Esophagus squamous epithelium (tissue), 4 donors: ENCODE results near the gene TMEM267.

Experiments used
- CTCF ChIP-seq, 6 experiments: fragments of 450-650 bp in 4 of 6; fragments of 200-600 bp in 2 of 6; sonication (generic) in 2 of 6; IDR thresholded peaks; one replicate each; pipeline ENCODE4 v1.5.1; 2016 to 2019; ENCODE audit warnings: antibody characterized with exemption in 6 of 6, mild to moderate bottlenecking in 4 of 6, moderate library complexity in 4 of 6
- POLR2A ChIP-seq, 4 donors: fragments of 450-650 bp; IDR thresholded peaks; one replicate each; pipeline ENCODE4 v1.6.1; 2017; ENCODE audit warnings: antibody characterized with exemption in 4 of 4, mild to moderate bottlenecking in 4 of 4, moderate library complexity in 3 of 4

- TF ChIP-seq POLR2A (IDR thresholded peaks at IDR 0.05): no peak
- no peak for TF ChIP-seq CTCF (IDR thresholded peaks at IDR 0.05)
Measured at GRCh38 chr5:43432486-43433375, 50.9 kb downstream of the TMEM267 start.
